ENCODE measurements around the gene PIWIL4. TPM values are rescaled to one million over a fixed set of nuclear protein-coding genes. Genes with fewer than 3 reads are reported as not detected.

The PIWIL4 gene
- total RNA-seq, 1 experiment from 2014 or later = not detected

DNA sequence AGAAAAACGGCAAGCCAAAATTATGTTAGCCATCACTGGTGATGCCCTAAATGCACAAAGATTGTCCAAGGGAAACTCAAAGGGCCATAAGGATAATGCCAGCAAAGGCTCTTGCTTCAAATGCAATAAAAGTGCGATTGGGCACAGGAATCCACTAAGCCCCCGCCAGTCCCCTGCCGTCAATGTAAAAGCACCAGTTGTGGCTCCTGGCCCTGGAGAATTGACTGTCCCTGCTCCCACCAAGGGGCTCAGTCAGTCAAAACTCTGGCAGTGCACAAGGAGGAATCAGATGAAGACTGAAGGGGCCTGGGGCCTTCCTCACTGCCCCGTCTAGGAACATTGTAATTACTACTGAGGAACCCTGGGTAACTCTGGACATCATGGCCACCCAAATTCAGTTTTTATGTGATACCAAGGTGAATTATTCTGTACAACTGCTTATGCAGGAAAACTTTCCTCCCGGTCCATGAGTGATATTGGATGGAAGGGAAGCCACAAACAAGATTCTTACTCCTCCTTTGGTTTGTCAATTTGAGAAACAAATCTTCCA lies 85.6 kb downstream of the PIWIL4 start:
- in situ Hi-C loops (cut with HindIII; ENCODE audit: low sequenced_read_pairs) = no loop called here
- no peak for DNase-seq (ENCODE audit: low spot score)

DNA sequence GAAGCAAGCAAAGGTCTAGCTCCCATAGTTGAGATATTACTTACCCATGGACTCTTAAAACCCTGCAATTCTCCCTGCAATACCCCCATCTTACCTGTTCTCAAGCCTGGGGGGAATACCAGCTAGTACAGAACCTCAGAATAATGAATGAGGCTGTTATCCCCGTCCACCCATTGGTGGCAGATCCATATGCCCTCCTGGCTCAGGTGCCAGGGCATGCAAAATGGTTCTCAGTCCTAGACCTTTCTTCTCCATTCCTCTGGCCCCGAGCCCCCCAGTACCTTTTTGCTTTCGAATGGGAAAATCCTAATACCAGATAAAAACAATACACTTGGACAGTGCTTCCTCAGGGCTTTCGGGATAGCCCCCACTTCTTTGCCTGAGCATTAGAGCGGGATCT lies 86.4 kb downstream of the PIWIL4 start:
- in situ Hi-C loops (cut with HindIII; ENCODE audit: low sequenced_read_pairs) = no loop called here
- no peak for DNase-seq (ENCODE audit: low spot score)

DNA sequence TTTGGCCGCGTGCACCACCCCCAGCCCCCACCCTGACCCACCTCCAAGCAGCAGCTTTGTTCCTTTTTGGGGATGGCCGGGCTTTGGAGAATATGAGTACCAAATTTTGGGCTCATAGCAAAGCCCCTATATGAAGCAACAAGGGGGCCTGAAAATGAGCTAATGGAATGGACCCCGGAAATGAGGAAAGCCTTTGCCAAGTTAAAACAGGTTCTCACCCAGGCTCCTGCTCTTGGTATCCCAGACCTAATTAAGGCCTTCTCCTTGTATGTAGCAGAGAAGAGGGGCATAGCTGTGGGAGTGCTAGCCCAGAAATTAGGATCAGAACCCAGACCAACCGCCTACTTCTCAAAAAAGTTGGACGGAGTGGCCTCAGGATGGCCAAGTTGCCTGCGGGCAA lies 87.0 kb downstream of the PIWIL4 start:
- in situ Hi-C loops (cut with HindIII; ENCODE audit: low sequenced_read_pairs) = no loop called here
- DNase-seq (ENCODE audit: low spot score) = no peak

DNA sequence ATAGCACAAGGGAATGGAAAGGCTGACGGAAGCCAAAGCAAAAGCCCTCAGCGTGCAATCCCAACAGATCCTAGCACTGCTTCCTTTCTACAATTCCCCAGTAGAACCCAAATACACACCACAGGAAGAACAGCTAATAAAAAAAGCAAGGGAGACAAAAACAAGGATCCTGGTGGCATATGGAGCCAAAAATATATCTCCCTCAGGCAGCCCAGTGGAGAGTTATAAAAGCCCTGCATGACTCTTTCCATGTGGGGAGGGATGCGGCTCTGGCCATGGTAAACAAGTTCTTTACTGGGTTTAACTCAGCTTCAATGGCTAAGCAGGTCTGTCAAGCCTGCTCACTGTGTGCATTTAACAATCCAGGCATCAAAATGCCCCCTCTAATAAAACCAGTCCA lies 88.1 kb downstream of the PIWIL4 start:
- in situ Hi-C loops (cut with HindIII; ENCODE audit: low sequenced_read_pairs) = no loop called here
- DNase-seq (ENCODE audit: low spot score) = no peak

DNA sequence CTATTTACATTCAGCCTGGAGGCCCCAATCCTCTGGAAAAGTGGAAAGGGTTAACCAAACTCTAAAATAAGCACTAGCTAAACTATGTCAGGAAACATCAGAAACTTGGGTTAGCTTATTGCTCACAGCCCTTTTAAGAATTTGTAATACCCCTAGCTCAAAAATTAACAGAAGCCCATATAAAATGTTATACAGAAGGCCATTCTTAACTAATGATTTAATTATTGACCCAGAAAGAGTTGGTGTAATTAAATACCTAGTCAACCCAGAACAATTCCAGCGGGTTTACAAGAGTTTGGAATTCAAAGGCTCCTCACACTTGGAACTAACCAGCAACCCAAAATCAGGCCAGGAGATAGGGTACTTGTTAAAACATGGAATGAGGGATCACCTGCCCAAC lies 88.8 kb downstream of the PIWIL4 start:
- no peak for DNase-seq (ENCODE audit: low spot score)
- in situ Hi-C loops (cut with HindIII; ENCODE audit: low sequenced_read_pairs) = no loop called here

DNA sequence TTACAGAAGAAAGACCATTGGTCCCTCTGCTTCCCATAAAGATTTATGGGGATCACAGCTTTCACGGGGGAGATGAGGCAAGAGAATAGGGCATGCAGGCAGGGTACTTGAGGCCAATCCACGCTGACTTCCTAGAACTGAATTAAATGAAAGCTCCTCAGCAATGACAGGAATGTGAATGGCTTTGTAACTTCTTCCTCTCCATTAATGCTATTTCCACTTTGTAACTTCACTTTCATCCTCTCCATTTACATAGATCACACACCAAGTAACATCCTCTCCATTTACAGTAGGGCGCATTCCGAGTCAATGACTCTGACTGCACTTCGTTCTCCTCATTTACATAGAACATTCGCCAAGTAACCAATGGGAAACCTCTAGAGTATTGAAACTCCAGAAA lies 89.8 kb downstream of the PIWIL4 start:
- in situ Hi-C loops (cut with HindIII; ENCODE audit: low sequenced_read_pairs) = no loop called here
- no peak for DNase-seq (ENCODE audit: low spot score)

DNA sequence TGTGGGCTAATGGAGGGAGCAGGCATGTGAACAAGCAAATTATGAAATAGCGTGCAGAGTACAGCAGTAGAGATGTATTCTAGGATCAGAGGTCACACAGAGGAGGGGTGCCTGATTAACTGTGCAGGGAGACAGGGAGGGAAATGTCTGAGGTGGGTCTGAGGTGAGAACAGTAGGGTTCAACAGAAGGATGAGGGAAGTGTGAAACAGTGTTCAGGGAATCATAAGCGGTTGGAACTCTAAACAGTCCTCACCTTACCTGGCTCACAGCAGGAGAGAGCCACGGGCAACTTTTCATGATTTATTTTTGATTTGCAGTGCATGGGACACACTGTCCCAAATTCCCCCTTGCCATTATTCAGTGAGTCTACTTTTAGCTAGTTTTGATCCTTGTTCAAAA lies 90.5 kb downstream of the PIWIL4 start:
- DNase-seq (ENCODE audit: low spot score) = no peak
- in situ Hi-C loops (cut with HindIII; ENCODE audit: low sequenced_read_pairs) = no loop called here

DNA sequence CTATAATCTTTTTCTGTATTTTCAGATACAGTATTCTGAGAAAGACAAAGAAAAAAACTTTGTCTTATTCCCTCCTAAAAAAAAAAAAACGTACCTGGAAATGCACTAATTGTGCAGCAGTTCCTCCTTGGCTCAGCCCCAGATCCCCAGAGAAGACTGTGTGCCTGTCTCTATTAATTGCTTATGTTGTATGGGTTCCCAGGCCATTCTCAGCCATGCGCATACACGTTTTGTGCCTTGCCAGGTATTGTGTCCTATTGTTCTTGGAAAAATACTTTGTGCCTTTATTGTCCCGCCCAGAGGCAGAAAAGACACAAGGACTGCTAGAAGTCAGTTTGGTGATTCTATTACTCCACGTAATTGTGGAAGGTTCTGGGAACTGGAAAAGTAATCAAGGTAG lies 91.2 kb downstream of the PIWIL4 start:
- in situ Hi-C loops (cut with HindIII; ENCODE audit: low sequenced_read_pairs) = no loop called here

DNA sequence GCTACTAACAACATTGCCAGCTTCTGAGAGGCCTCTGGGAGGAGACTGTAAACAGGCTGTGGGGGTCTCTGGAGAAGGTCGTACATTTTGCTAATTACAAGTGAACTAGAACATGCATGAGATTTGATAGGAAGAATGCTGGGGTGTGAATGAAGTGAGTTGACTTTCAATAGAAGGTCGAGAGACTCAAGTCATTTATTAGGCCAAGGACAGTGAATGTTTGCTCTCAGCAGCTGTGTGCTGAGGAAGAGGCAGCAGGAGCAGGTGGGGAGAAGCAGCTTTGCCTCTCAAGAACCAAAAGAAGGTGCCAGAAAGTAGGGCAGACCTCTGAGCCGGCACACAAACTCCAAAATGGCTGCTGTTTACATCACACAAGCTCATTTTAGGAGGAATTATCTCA lies 91.7 kb downstream of the PIWIL4 start:
- in situ Hi-C loops (cut with HindIII; ENCODE audit: low sequenced_read_pairs) = no loop called here
- no peak for DNase-seq (ENCODE audit: low spot score)

More for the DNA sequence above, 91.2 kb downstream of the PIWIL4 start:
- no peak for DNase-seq (ENCODE audit: low spot score)

DNA sequence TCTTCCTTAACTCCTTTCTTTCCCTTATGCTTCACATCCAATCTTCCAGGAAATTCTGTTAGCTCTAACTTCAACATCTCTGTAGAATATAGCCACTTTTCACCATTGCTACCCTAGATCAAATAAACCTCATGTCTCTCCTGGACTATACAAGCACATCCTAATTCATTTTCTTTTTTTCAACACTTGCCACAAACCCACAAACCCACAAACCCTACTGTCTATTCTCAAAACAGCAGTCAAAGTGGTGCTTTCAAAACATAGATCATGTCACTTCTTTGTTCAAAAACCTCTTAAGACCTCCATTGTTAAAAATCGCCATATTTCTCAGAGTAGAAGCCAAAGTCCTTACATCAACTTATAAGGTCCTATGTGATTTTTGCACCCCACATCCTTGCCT lies 94.3 kb downstream of the PIWIL4 start:
- no peak for DNase-seq (ENCODE audit: low spot score)
- in situ Hi-C loops (cut with HindIII; ENCODE audit: low sequenced_read_pairs) = no loop called here

DNA sequence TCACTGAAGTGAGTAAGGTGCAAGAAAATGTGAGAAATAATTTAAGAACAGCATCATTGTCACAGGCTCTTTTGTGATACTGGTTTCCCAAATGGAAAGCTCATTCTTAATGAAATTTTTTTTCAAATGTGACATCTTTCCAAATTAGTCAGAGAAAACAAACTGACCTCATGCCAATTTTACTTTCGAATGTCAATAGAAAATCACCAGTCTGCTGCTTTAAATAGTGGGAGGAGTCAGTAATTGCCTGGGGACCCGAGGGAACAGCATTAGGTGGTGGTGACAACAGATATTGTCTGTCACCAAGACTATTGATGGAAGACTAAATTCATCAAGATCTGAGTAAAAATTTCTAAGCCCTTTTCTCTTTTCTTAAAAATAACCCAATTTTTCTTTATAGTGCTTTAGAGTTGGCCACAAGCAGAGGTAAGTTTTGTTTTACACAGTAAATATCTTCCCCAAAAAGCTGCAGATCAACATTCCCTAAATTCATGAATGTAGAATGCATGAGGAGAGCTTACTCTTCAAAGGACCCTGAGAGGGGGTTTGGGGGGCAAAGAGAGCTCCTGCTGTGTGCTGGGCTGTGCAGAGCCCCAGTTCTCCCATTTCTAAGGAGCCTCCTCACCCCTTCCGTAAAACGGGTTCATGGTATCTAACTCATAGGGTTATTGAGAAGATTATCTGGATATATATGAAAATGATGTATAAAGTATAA lies 95.1 kb downstream of the PIWIL4 start:
- in situ Hi-C loops (cut with HindIII; ENCODE audit: low sequenced_read_pairs) = no loop called here
- no peak for DNase-seq (ENCODE audit: low spot score)

DNA sequence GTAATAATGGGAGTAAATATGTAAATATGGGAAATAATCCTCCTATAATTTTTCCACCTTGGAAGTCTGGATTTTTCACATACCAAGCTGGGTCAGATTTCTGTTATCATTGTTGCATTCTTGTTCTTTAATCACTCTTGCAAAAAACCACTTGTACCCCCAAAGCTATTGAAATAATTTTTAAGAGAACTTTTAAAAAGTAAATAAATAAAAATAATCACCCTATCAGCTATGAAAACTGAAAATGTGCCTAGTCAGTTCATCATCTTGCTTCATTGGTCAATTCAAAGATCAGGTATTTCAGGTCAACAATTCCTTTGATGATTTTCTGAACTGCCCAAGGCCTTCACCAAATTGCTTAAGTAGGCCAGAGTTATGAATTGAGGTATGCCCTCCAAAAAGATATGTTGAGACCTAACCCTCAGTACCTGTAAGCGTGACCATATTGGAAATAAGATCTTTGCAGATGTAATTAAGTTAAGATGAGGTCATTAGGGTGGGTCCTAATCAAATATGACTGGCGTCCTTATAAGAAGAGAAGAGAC lies 95.8 kb downstream of the PIWIL4 start:
- in situ Hi-C loops (cut with HindIII; ENCODE audit: low sequenced_read_pairs) = no loop called here
- no peak for DNase-seq (ENCODE audit: low spot score)

DNA sequence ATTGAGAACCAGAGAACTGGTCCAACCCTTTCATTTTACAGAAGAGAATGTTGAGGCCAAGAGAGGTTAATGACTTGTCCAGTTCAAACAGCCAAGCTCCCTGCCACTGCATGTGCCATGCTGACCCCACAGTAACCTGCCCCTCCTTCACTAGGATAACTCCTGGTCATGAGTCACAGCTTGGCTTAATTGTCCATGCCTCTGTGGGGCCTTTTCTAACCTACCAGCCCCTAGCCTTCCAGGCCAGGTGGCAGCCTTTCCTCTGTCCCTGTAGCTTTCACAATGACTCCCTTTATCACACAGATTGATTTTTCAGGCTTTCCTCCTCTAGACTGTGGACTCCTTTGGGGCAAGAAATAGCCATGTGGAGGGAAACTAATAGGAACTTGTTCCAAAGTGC lies 97.2 kb downstream of the PIWIL4 start:
- DNase-seq (ENCODE audit: low spot score) = no peak
- in situ Hi-C loops (cut with HindIII; ENCODE audit: low sequenced_read_pairs) = no loop called here

DNA sequence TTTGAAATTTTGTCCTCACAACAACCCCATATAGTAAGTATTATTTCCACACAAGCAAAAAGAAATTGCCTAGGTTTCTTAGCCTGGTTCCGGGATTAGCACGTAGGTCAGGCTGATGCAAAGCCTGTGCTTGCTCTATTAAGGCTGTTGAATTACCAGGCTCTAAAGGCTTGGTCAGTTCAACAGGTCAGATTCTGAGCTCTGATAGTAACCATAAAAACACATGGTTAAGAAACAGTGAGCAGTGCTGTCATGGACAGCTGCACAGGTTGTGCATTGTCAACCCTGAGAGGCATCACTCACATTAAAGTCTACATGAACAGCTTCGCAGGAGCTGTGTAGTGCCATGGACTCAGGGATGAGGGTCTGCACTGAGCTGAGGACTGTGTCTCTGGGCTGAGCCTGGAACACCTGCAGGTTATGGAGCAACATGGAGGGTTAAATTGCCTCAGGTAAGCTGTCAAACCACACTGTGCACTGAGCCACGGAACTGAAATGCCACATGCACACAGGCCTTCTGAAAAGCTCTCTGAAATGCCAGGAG lies 98.0 kb downstream of the PIWIL4 start:
- no peak for DNase-seq (ENCODE audit: low spot score)
- in situ Hi-C loops (cut with HindIII; ENCODE audit: low sequenced_read_pairs) = no loop called here

DNA sequence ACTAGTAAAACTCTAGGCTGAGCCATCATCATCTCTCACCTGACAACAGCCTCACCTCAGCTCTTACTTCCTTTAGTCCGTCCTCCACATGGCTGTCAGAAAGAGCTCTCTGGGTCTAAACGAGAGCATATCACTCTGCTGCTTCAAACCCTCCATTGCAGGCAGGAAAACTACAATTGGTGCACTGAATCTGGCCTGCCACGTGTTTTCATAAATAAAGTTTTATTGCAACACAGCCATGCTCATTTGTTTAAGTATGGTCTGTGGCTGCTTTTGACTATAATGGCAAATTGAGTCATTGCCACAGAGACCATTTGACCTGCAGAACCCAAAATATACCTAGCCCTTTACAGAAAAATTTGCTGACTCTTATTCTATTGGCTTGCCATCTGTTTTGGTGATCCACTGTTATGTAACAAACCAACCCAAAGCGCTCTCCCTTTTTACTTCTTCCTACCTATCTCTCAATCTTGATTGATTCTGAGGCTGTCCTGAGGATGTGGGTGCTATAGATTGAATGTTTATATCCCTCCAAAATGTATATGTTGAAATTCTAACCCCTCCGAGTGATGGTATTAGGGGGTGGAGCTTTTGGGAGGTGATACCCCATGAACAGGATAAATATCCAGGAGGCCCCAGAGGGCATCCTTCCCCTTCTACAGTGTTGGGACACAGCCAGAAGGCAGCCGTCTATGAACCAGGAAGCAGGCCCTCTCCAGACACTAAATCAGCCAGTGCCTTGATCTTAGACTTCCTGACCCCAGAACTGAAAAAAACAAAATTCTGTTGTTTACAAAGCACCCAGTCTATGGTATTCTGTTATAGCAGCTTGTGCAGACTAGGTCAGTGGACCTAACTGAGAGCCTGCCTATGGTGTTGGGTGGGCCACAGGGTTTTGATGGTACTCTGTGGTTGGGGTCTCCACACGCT lies 99.9 kb downstream of the PIWIL4 start:
- in situ Hi-C loops (cut with HindIII; ENCODE audit: low sequenced_read_pairs) = no loop called here

DNA sequence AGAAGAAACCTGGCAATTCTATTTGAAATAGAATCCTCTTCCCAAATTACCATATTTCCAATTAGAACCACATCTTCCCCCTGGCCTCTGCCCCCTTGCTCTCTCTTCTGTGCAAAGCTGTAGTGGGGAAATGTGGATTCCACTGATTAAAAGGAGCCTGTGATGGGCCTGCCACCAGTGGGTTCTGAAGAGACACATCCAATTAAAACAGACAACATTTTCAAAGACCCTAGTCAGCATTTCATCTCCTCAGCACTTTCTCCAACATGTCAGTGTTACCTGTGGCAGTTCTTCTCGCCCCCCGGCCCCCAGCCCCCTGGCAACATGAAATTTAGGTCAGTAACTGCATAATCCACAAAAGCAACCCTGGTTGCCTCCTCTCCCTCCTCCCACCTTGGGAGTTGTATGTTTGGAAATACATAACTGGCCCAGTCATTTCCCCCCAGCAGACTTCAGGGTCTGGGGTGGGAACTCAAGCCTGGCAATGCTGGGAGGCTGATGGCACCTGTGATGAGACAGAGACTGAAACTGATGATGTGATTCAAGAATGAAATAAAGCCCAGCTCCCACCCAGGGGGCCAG lies 101.1 kb downstream of the PIWIL4 start:
- in situ Hi-C loops (cut with HindIII; ENCODE audit: low sequenced_read_pairs) = no loop called here
- DNase-seq (ENCODE audit: low spot score) = no peak

More for the DNA sequence above, 99.9 kb downstream of the PIWIL4 start:
- DNase-seq (ENCODE audit: low spot score) = no peak

DNA sequence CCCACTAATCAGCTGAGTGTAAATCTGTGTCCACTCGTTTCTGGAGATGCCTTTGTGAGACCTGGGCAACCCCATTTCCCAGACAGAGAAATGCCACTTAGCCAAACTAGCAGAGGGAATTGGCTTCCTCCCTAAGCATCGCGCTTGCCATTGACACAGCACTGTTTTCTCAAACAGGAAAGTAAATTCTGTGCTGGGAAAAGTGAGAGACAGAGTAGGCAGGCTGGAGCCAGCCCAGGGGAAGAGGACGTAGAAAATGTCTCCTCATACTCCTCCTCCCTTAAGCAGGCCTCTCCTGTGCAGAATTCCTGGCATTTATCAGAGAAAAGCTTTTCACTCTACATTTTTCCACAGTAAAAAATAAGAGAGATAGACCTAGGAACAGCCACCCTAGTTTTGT lies 101.9 kb downstream of the PIWIL4 start:
- in situ Hi-C loops (cut with HindIII; ENCODE audit: low sequenced_read_pairs) = no loop called here

More for the DNA sequence above, 101.9 kb downstream of the PIWIL4 start:
- no peak for DNase-seq (ENCODE audit: low spot score)
